AG04449 (cell line): ENCODE results near the gene FHOD3.

Source experiments
- CTCF ChIA-PET: fragments of 350-600 bp; formaldehyde crosslinking; extraction: SDS; loops from one replicate; lab custom pipeline; 2021; ENCODE audit warnings: antibody characterized with exemption; lab: Yijun Ruan, JAX
- POLR2A ChIA-PET: fragments of 400-600, 350-600 bp; formaldehyde crosslinking; extraction: SDS; loops from one replicate; lab custom pipeline; 2020; ENCODE audit warnings: antibody characterized with exemption, inconsistent platforms; lab: Yijun Ruan, JAX
- DNase-seq: peaks from one replicate; pipeline ENCODE4 v3.0.0-alpha.2; 2010; ENCODE audit warnings: low read depth, low spot score
- H3K4me3 ChIP-seq: 2 replicates; pipeline ENCODE4 v1.5.1; 2011; ENCODE audit warnings: low read depth, mild to moderate bottlenecking, control low read depth, low read length
- TF ChIP-seq, protein P1 (sequence below): IDR thresholded peaks from one replicate; pipeline ENCODE4 v1.5.1; 2011; ENCODE audit warnings: mild to moderate bottlenecking, moderate library complexity, low read length, control low read depth, inconsistent platforms; ENCODE audit not compliant: insufficient read depth; ENCODE audit errors: missing control alignments

Gene FHOD3

DNA sequence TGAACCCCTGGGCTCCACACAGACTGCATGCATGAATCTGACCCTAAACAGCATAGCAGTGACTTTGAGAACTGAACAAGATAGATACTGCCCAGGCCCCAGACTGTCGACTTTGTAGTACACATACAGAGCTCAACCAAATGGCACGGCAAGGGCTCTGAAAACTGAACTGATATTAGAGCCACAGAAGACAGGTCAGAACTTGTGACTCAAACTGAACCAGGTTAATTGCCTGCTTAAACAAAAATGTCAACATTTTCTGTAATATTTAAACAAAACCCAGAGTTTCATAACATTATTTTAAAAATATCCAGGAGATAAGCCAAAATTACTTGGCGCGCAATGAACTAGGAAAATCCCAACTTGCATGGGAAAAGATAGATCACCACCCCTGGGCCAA lies 271.0 kb downstream of the FHOD3 start:
- H3K4me3 ChIP-seq: no peak overlapping the region
- no peak for DNase-seq
- TF ChIP-seq, protein P1, sequence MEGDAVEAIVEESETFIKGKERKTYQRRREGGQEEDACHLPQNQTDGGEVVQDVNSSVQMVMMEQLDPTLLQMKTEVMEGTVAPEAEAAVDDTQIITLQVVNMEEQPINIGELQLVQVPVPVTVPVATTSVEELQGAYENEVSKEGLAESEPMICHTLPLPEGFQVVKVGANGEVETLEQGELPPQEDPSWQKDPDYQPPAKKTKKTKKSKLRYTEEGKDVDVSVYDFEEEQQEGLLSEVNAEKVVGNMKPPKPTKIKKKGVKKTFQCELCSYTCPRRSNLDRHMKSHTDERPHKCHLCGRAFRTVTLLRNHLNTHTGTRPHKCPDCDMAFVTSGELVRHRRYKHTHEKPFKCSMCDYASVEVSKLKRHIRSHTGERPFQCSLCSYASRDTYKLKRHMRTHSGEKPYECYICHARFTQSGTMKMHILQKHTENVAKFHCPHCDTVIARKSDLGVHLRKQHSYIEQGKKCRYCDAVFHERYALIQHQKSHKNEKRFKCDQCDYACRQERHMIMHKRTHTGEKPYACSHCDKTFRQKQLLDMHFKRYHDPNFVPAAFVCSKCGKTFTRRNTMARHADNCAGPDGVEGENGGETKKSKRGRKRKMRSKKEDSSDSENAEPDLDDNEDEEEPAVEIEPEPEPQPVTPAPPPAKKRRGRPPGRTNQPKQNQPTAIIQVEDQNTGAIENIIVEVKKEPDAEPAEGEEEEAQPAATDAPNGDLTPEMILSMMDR: no peak
- POLR2A ChIA-PET: no interaction called here
- CTCF ChIA-PET: no interaction called here

DNA sequence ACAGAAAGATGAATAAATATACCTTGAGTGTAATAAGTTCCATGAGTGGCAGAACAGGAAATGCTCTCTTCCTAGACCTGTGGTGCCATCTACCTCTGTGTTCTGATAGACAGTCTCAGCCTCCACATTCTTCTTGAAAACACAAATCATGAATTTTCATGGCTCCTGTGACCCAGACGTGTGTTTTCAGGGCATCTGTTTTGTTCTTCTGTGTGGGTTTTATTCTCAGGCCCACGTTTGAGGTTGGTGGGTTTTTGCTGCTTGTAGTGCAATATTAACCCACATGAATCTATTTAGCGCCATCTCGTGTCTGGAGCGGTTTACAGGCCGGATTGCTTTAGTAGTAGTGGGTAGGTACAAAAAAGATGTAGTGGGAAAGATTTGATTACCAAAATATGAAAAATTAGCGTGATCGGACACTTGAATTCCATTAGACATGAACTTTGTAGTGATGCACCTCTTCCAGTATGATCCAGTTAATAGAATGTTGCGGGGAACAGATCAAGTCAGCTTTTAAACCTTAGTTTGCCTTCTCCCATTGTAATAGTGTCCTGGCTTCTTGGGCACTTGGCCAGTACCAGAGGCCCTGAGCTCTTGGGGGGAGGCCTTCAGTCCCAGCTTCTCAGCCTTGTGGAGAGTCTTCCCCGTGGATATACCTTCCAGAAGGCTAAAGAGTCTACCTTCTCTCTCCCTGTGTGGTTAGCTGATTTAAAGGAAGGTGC lies 274.8 kb downstream of the FHOD3 start:
- CTCF ChIA-PET: interaction anchor here (0.6 to 4.4 kb wide), 28 partner anchors 11 to 477 kb away, joined by 3 to 34 read pairs (median 4); partner anchors contain the start of gene FHOD3
- H3K4me3 ChIP-seq: no peak overlapping the region
- DNase-seq: no peak
- TF ChIP-seq, protein P1: peak; percentile 56
- POLR2A ChIA-PET: interaction anchor here (1.1 kb wide), 1 partner anchor 121 kb away, joined by 3 read pairs; no protein-coding TSS in a partner anchor

DNA sequence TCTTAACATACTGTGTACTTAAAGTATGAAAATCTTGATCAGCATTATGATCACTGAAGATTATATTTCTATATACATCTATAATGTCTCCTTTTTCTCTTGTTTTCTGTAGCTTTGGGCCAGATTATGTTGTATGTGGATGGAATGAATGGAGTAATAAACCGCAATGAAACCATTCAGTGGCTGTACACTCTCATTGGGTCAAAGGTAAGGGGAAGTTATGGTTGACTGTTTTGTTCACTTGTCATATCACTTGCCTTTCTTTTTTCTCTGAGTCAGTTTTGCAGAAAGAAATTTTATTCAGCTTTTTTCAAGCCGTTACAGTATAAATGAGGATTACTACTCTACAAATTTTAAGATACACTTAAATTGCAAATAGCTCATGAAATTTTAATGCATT lies 278.8 kb downstream of the FHOD3 start:
- TF ChIP-seq, protein P1: no peak
- ChIA-PET POLR2A (no interaction called here), CTCF (interaction anchor here (1.3 to 2.3 kb wide), 4 partner anchors 14 to 279 kb away, joined by 3 to 7 read pairs (median 7); partner anchors contain the start of gene FHOD3)
- no peak overlapping the region for H3K4me3 ChIP-seq
- DNase-seq: no peak

DNA sequence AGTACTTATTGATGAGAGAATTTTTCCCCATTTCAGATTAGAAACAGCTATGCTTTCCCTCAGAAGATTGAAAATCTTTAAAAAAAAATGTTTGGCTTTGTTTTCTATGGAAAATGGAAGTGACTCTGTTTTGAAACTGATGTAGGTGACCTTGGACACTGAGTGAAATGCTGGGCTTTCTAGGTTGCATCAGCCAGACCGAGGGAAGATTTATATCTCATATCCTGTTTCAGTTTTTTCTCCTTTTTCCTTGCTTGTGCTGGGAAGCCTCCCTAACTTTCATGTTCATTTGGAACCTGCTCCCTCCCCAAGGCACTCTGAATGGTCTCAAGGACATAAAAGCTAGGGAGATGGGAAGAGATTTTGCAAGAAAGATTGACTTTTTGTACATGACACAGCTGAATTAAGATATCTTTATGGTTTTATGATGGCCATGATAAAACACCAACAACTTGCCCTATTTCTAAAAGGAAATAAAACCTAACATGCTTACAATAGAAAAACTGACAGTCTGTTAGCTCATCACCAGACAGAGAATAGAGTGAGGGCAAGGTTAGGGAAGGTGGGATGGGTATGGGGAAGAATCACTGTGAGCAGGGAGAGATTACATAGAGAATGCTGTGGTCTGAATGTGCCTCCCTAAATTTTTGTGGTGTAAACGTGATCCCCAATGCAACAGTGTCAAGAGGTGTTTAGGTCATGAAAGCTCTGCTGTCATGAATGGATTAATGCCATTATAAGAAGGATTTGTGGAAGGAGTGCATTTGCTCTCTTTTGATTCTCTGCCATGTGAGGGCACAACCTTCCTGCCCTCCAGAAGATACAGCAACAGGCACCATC lies 281.6 kb downstream of the FHOD3 start:
- TF ChIP-seq, protein P1: no peak
- CTCF ChIA-PET: interaction anchor here (0.5 to 1.0 kb wide), 2 partner anchors 11 to 282 kb away, joined by 3 read pairs; partner anchors contain the start of gene FHOD3
- no peak overlapping the region for H3K4me3 ChIP-seq
- DNase-seq: no peak
- POLR2A ChIA-PET: no interaction called here

DNA sequence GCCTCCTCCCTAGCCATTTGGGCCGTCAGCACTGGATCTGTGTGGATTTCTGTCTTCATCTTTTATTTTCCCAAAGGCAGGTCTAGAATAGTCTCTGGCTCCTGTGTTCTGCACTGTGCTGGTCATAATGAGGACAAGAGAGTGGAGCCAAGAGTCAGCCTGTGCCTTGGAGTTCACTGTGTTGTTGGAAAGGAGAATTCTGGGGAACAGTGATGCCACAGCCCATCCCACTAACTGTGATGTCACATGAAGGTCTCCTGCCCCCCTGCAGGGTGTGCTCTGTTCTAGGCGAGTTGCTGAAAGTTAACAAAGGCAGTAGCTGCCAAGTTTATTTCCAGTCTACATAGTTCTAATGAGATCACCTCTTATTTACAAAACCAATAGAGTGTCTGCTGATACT lies 282.8 kb downstream of the FHOD3 start:
- DNase-seq: no peak
- TF ChIP-seq, protein P1: peak; percentile 10
- ChIA-PET POLR2A (no interaction called here), CTCF (no interaction called here)
- no peak overlapping the region for H3K4me3 ChIP-seq
